GM19043 (cell line): ENCODE measurements around the gene ZNF549.
A peak's percentile ranks its signal among the peaks of the same experiment; 100 is the strongest.

Source experiments
- ATAC-seq: cut with Tn5 transposase; IDR thresholded peaks from one replicate; pipeline ENCODE4 v1.9.1; 2021; ENCODE audit warnings: low read depth; ENCODE audit not compliant: unreplicated experiment

Gene ZNF549

DNA sequence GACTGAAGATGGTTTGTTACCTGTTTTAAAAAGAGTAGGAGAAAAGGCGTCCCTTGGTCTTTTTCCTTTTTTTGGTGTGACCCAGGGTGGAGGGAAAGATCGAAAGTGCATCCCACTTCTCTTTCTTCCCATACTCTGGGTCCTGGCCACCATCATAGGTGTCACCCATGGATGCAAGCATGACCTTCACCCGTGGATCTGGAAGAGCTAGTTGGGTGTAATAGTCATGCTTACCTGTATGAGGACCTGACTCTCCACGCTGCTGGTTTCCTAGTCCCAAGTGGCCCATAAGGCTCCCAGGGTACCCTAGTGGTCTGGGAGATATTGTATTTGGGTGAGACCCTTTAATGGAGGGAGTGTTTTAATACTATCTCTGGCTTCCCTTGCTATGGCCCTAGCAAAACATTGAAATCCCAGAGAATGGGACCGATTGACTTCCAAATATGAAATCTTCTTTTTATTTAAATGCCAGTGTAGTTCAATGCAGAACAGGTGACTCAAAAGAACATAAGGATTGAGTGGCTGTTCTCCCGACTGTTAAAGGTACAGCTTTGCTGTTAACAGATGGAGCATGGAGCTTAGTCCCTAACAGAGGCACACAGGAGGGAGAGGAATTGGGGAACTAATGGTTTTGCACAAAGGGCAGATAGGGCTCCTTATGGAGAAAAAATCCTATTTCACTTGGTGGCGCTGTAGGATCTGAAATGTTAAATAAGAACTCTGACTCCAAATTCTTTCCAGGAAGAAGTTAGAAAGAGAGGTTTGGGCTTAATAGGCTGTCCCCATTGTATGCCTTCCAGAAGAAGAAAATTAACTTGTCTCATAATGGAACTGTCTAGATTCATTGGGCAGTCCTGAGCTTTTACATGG, 39.5 kb downstream of the ZNF549 start:
- ATAC-seq = no peak

DNA sequence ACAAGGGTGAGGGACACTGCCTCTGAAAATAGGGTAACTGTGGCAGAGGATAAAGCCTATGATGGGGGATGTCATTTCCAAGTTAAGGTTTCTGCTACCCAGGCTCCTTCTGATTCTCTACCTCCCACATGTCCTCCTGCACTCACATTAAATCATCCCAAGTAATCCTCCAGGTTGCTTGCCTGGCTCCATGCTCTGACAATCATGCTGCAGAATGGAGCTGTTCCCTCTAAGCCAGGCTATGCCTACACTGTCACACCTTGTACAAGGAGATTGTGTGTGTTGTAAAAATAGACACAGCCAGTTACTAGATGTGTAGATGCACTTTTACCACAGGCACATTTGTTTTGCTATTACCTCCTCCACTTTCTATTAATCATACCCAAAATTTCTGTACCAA, 43.6 kb downstream of the ZNF549 start:
- no peak for ATAC-seq

DNA sequence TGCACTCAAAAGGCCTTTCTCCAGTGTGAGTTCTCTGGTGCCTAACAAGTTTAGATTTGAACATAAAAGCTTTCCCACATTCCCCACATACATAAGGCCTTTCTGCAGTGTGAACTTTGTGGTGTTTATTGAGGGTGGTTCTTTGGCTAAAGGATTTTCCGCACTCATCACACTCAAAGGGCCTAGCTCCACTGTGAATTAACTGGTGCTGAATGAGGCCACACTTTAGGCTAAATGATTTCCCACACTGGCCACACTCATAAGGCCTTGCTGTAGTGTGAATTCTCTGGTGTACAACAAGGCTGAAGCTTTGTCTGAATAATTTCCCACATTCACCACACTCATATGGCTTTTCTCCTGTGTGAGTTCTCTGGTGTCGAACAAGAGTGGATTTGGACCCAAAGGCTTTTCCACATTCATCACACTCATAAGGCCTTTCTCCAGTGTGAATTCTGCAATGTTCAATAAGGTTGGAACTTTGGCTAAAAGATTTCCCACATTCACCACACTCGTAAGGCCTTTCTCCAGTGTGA, 45.3 kb downstream of the ZNF549 start:
- ATAC-seq = no peak

DNA sequence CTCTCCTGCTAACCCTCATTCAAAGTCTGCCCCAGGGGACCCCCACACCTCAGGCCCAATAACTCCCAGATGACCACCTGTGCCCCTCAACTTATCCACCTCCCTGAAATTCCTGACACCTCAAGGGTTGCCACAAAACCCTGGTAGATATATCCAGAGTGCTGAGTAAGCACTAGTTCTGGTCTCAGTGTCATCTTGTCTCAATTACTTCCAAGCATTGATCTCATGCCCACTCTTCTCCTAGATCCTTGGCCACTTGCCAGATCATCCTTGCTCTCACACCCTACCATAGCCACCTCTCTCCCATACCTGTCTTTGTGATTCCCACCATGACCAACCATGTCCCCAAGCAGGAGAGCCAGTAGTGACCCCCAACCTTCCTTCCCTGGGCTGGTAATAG, 49.5 kb downstream of the ZNF549 start:
- ATAC-seq = no peak

DNA sequence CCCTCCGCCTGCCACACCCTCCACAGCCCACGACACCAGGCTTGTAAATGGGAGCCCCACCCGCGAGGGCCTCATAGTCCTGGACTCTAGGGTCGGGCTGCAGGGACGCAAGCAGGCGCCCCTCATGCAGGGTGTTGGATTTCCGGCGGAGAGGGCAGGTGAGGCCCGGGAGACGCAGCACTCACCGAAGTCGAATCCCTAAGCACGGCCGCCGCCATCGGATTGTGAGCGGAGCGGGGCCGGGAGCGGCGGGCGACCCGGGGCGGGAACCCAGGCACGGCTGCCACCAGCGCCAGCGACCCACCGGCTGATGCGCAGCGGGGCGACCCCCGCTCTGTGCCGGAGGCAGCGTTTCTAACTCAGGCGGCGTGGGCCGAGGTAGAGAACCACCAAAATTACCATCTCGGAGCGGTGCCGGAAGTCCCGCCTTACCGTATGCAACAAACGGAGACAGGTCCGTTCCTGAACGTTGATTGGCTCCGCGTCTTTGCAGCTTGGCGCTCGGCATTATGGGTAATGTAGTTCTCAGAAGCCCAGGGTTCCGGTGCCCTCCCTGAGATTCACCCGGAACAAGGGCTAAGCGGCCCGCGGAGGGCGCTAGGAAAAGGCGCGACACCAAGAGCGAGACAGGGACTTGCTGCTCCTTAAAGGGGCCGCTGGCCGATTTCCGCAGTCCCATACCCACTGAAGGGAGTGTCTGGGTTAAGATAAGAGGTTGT, 51.5 kb downstream of the ZNF549 start, which contains the start of gene ZNF416:
Gene ZNF416 (minus strand): TSS at position 425 of the 719 bp plus-strand sequence. CDS start 207 bp downstream, at position 218.
- peak; percentile 97 for ATAC-seq

DNA sequence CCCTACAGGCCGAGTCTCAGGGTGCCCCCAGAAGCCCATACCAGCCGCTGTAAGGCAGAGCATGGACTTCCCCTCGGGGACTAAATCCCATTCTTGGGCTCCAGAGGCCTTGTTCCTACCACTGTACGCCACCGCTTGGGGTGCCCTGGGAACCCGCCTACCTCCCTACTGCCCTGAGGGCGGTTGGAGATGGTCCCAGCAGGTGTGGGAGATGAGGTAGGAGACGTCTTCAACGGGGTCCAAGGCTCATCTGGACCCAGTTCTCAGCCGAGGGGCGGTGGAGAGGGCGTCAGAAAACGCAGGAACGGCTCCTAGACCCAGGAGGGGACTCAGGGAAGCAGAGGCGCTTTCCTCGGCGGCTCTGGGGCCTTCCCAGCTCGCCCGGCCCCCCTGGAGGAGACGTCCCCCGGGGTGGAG, 56.0 kb downstream of the ZNF549 start:
- ATAC-seq = no peak

DNA sequence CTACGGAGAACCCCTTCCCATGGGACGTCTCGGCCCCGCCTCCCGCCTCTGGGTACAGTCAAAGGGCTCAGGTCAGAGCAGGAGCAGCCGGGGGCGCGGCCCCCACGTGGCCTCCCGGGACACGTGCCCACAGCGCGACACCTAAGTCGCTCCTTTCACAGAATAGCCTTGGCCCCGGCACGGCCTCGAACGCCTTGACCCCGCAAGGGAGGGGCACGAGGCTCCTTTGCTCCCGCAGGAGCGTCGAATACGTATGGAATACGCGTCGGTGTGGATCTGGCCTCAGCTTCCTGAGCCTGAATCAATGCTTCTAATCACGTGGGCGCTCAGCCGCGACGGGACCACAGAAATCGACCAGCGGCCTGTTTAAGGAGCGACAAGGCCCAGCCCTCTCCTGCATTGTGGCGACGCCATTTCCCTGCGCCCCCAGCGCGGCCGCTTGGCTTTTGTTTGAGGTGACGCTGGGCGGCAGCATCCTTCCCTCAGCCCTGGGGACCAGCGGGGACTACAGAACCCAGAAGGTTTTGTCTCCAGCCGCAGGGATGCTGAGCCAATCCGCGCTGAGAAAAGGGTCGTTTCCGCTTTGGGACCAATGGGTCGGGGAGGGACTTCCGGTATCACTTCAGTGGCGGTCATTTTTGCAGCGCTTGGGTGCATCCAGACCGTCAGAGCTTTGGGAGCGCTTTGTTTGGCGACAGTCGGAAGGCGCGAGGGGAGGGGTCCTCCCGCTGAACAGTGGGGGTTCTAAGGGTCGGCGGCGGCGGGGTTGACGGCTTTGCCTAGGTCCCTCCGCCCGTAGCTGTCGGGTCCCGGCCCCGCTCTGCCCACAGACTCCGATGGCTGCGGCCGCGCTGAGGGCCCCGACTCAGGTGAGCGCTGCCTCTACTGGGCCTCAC, 56.6 kb downstream of the ZNF549 start, which contains the start of gene ZIK1:
Gene ZIK1 (plus strand): TSS at position 625 of the 896 bp plus-strand sequence. CDS start 212 bp downstream, at position 837.
- ATAC-seq = peak; percentile 93

DNA sequence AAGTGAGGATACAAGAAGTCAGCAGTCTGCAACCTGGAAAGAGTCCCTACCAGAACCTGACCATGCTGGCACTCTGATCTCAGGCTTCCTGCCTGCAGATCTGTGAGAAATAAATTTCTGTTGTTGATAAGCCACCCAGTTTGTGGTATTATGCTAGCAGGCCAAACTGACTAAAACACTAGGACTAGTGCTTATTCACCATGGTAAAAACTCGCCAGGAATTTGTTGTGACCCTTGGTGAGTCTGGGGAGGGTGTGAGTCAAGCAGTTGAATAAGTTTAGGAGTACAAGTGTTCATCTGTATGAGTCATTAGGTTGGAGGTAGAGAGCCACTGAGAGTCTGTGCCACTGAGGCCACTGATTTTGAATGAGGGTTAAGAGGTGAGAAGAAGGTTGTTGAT, 60.4 kb downstream of the ZNF549 start:
- no peak for ATAC-seq

DNA sequence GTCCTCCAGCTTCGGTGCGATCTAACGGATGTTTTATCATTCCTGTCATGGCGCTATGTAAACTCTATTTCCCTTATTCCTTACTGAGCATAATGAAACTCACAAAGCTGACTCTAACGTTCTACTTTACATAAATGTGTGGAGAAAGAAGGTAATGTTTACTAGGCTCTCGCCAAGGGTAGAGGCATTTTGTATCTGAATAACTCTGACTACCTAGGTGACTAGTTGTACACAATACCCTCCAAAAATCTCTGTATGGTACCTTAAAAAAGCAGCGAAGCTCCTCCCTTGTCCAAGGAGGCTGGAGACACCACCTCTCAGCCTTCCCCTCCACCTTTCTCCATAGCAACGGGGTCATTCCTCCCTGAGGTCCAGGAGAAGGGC, 72.2 kb downstream of the ZNF549 start:
- ATAC-seq = no peak

DNA sequence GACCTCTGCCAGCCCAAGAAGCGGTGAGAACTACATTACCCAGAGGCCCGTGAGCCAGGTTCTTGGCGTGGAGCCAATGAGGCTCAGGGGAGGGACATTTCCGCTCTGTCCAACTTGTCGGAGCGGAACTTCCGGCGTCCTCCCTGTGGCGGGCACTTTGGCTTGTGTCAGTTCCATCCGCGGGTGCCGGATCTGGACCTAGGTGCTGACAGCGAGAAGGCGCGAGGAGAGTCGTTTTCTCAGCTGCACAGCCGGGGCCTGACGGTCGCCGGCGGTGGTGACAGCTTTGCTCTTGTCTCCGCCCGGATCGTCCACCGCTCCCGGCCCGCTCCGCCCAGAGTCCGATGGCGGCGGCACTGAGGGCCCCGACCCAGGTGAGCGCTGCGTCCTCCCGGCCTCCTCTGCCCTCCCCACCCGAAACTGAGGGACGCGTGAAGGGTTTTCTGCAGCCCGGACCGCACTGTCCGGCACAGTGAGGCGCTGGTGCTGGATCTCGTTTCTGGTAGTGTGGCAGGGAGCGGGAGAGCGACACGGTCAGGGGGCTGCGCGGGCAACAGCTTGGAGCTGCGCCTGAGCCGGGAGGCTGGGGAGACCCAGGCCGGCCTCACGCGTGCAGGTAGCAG, 72.7 kb downstream of the ZNF549 start, which contains the start of gene ZNF530:
Gene ZNF530 (plus strand): TSS at position 125 of the 623 bp plus-strand sequence. CDS start 4,461 bp downstream, outside the sequence.
- peak; percentile 97 for ATAC-seq

DNA sequence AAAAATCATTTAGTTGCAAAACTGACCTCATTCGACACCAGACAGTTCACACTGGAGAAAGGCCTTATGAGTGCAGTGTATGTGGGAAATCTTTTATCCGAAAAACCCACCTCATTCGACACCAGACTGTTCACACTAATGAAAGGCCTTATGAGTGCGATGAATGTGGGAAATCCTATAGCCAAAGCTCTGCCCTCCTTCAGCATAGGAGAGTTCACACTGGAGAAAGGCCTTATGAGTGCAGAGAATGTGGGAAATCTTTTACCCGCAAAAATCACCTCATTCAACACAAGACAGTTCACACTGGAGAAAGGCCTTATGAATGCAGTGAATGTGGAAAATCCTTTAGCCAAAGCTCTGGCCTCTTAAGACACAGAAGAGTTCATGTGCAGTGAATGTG, 79.8 kb downstream of the ZNF549 start:
- ATAC-seq = no peak
